ENCODE measurements around the gene CACTIN. TPM values are rescaled to one million over a fixed set of nuclear protein-coding genes. Genes with fewer than 3 reads are reported as not detected.

CACTIN gene
- total RNA-seq, 1 experiment from 2014 or later: 36.3 TPM

- TF ChIP-seq EZH2 (IDR thresholded peaks at IDR 0.05; ENCODE audit: borderline replicate concordance, low read depth, low read length, poor library complexity, severe bottlenecking) (no peak), CTCF (conservative IDR thresholded peaks at IDR 0.05; ENCODE audit: low read depth, low read length) (no peak)
- ChIA-PET POLR2A (ENCODE audit: low non-redundant PET) (no interaction called here), CTCF (interaction anchor here (0.7 kb wide), 1 partner anchor 381 kb away, joined by 7 read pairs; no protein-coding TSS in a partner anchor)
- Histone ChIP-seq H3K9me3 (ENCODE audit: low read depth, low read length, poor library complexity, severe bottlenecking) (no peaks in the 10 kb centered on the region), H3K4me3 (ENCODE audit: low read depth, low read length, poor library complexity, severe bottlenecking) (peak within 1 kb of the TSS; percentile 31), H3K36me3 (ENCODE audit: insufficient read depth, low read length, poor library complexity, severe bottlenecking) (peaks cover 5% of the 10 kb centered on the region), H3K27ac (ENCODE audit: low read depth, low read length, poor library complexity, severe bottlenecking) (no peak within 1 kb of the TSS), H3K4me1 (ENCODE audit: insufficient read depth, low read length, poor library complexity, severe bottlenecking) (peaks cover 11% of the 10 kb centered on the region), H3K27me3 (replicated peaks; ENCODE audit: insufficient read depth, low read depth, low read length, poor library complexity) (no peaks in the 10 kb centered on the region)
- intact Hi-C loops (cut with micrococcal nuclease; ENCODE audit: unreplicated experiment): no loop called here
- DNase-seq (ENCODE audit: low spot score): peak; percentile 72
- no TSS peak for BruUV-seq (replicated peaks)
Observed at GRCh38 chr19:3606690-3607289, 19.8 kb downstream of the CACTIN start, which contains the start of gene TBXA2R. TSS of gene TBXA2R (minus strand) at chr19:3606875. CDS start at chr19:3600634, 6,241 bp downstream.

- H3K36me3 ChIP-seq (ENCODE audit: insufficient read depth, low read length, poor library complexity, severe bottlenecking): no peaks in the 10 kb centered on the region
- peaks cover 11% of the 10 kb centered on the region for H3K4me1 ChIP-seq (ENCODE audit: insufficient read depth, low read length, poor library complexity, severe bottlenecking)
- intact Hi-C loops (cut with micrococcal nuclease; ENCODE audit: unreplicated experiment): no loop called here
- BruUV-seq (replicated peaks): no TSS peak
- DNase-seq (ENCODE audit: low spot score): no peak
- POLR2A ChIA-PET (ENCODE audit: low non-redundant PET): no interaction called here
- H3K27me3 ChIP-seq (replicated peaks; ENCODE audit: insufficient read depth, low read depth, low read length, poor library complexity): no peaks in the 10 kb centered on the region
- H3K9me3 ChIP-seq (ENCODE audit: low read depth, low read length, poor library complexity, severe bottlenecking): no peaks in the 10 kb centered on the region
- H3K4me3 ChIP-seq (ENCODE audit: low read depth, low read length, poor library complexity, severe bottlenecking): peak overlapping the region; percentile 31
- CTCF ChIA-PET: interaction anchor here (0.7 kb wide), 1 partner anchor 381 kb away, joined by 7 read pairs; no protein-coding TSS in a partner anchor
- no peak overlapping the region for H3K27ac ChIP-seq (ENCODE audit: low read depth, low read length, poor library complexity, severe bottlenecking)
- TF ChIP-seq EZH2 (IDR thresholded peaks at IDR 0.05; ENCODE audit: borderline replicate concordance, low read depth, low read length, poor library complexity, severe bottlenecking): no peak
- no peak for TF ChIP-seq CTCF (conservative IDR thresholded peaks at IDR 0.05; ENCODE audit: low read depth, low read length)
Observed at GRCh38 chr19:3606174-3606689, 20.4 kb downstream of the CACTIN start.

GRCh38 chr19:3605770-3606169 is 20.8 kb downstream of the CACTIN start:
- CTCF ChIA-PET: interaction anchor here (0.7 kb wide), 1 partner anchor 382 kb away, joined by 7 read pairs; no protein-coding TSS in a partner anchor
- POLR2A ChIA-PET (ENCODE audit: low non-redundant PET): no interaction called here
- peaks cover 11% of the 10 kb centered on the region for H3K4me1 ChIP-seq (ENCODE audit: insufficient read depth, low read length, poor library complexity, severe bottlenecking)
- DNase-seq (ENCODE audit: low spot score): no peak
- BruUV-seq (replicated peaks): no TSS peak
- no peak overlapping the region for H3K27ac ChIP-seq (ENCODE audit: low read depth, low read length, poor library complexity, severe bottlenecking)
- TF ChIP-seq EZH2 (IDR thresholded peaks at IDR 0.05; ENCODE audit: borderline replicate concordance, low read depth, low read length, poor library complexity, severe bottlenecking): no peak
- TF ChIP-seq CTCF (conservative IDR thresholded peaks at IDR 0.05; ENCODE audit: low read depth, low read length): no peak
- H3K4me3 ChIP-seq (ENCODE audit: low read depth, low read length, poor library complexity, severe bottlenecking): peak overlapping the region; percentile 31
- no peaks in the 10 kb centered on the region for H3K27me3 ChIP-seq (replicated peaks; ENCODE audit: insufficient read depth, low read depth, low read length, poor library complexity)
- H3K9me3 ChIP-seq (ENCODE audit: low read depth, low read length, poor library complexity, severe bottlenecking): no peaks in the 10 kb centered on the region
- intact Hi-C loops (cut with micrococcal nuclease; ENCODE audit: unreplicated experiment): no loop called here
- H3K36me3 ChIP-seq (ENCODE audit: insufficient read depth, low read length, poor library complexity, severe bottlenecking): no peaks in the 10 kb centered on the region

Measured in A673 (cell line).